Measurements from ENCODE around the gene PEX10.
"Not testable (repeated sequence)": the region's sequence is repeated elsewhere in the genome, so short reads cannot be mapped to it uniquely, and the experiment has no call there.

The PEX10 gene

DNA sequence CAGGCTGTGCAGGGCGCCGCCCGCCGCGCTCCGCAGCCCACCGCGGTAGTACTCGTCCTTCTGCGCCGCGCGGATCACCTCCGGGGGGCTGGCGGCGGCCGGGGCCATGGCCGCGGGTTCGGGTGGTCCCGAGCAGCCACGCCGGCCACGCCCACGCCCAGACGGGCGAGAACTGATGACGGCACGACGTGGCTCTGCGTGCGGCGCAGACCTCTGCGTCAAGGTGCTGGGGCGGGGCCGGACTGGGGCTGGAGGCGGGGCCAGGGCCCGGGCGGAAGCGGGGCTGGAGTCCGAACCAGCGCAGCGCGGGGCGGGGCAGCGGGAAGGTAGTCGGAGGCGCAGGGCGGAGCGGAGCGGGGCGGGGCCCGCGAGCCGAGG is at the start of gene PEX10:
Gene PEX10 (minus strand): TSS at position 170 of the 378 bp plus-strand sequence. CDS start 62 bp downstream, at position 108.
- peak; percentile 97 for DNase-seq

GRCh38 chr1:2460996-2461751 is 48.8 kb upstream of the PEX10 start:
- DNase-seq = no peak

DNA sequence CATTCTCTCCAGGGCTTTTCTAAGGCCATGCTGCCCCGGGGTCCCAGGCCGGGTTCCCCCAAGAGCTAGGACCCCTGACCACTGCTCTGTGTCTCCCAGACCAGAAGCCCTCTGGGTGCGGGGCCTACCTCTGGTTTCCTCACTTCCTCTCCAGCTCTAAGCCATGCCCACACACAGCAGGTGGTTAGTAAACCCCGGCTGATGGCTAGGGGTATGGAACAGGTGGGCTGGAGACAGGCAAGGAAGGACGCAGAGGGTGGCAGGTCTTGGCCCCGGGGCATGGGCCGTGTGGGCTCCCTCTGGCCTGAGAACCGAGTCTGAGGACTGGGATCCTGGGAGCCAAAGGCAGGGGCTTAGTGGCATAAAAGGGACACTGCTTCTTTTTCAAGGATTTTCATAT is 47.8 kb upstream of the PEX10 start:
- no peak for DNase-seq

DNA sequence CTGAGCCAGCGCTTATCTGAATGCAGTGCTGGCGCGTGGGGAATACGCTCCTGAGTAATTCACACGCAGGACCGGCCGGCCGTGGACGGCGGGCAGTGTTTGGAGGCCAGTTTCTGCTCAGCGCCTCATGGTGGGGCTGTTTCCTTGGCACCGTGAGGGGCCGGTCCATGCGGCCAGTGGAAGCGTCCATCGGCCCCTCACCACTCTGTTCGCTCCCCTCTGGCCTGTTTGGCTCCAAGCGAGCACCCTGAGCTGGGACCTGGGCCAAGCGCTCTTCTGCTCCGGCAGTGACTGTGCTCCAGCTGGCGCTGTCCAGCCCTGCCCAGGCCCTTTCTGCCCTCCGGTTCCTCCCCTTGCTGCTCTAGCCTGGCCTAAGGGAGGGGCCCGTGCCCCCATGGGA is 47.4 kb upstream of the PEX10 start:
- no peak for DNase-seq

- DNase-seq = not testable (repeated sequence)
These were observed 46.9 kb upstream of the PEX10 start for GRCh38 chr1:2459102-2459753.

DNA sequence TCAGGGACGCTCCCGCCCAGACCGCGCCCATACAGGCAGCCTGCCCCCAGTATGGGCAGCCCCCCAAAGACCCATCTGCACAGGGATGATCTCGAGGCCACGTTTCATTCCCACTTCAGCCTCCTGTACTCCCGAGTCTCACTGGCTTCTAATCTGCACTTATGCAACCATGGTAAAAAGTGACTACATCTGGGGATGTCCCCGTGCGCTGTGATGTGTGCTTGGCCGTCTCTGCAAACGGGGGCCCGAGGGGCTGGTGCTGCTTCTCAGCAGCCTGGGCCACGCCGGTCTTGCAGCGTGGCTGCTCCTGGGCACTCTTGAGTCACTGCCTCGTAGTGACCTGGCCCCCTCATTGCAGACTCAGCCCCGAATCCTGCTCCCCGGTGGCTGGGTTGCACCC is 46.3 kb upstream of the PEX10 start:
- DNase-seq = no peak

- no peak for DNase-seq
These were observed 45.1 kb upstream of the PEX10 start for GRCh38 chr1:2457444-2457843.

DNA sequence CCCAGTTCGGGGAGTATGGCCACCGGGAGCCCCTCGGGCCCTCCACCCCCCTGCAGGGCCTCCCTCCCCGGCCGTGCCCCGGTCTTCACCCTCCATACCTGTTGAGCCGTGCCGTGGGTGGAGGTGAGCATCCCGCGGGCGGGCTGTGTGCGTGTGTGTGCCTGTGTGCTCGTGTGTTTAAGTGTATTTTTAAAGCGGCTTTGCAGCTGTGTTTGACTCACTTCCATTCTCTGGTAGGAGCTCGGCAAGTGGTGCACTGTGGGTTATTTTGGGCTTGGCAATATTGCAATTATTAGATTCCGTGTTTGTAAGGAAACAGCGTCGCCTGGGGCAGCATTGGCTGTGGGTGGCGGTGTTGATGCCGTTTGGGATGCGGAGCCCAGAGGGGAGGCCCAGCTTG is 43.4 kb upstream of the PEX10 start:
- no peak for DNase-seq

GRCh38 chr1:2454227-2454626 is 41.9 kb upstream of the PEX10 start:
- DNase-seq = no peak

- DNase-seq = no peak
These were observed 40.6 kb upstream of the PEX10 start for GRCh38 chr1:2452932-2453315.

- no peak for DNase-seq
These were observed 40.0 kb upstream of the PEX10 start for GRCh38 chr1:2452201-2452931.

- peak; percentile 64 for DNase-seq
These were observed 39.4 kb upstream of the PEX10 start for GRCh38 chr1:2451741-2452140.

GRCh38 chr1:2449636-2450454 is 37.5 kb upstream of the PEX10 start:
- no peak for DNase-seq

DNA sequence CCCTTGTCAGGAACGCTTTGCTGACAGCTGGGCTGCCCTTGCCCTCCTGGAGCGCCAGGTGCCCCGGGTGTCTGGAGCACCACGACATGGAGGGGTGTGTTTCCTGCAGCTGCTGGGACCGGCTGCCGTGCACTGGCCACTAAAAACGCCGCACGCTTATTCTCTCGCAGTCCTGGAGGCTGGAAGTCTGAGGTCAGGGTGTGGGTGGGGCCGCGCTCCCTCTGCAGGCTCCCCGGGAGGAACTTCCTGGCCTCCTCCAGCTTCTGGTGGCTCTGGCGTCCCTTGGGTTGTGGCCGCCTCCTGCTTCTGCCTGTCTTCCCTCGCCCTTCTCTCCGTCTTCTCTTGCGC is 35.7 kb upstream of the PEX10 start:
- no peak for DNase-seq

- DNase-seq = no peak
These were observed 35.1 kb upstream of the PEX10 start for GRCh38 chr1:2447276-2448097.

GRCh38 chr1:2446861-2447260 is 34.5 kb upstream of the PEX10 start:
- no peak for DNase-seq

GRCh38 chr1:2446394-2446793 is 34.0 kb upstream of the PEX10 start:
- DNase-seq = no peak

DNA sequence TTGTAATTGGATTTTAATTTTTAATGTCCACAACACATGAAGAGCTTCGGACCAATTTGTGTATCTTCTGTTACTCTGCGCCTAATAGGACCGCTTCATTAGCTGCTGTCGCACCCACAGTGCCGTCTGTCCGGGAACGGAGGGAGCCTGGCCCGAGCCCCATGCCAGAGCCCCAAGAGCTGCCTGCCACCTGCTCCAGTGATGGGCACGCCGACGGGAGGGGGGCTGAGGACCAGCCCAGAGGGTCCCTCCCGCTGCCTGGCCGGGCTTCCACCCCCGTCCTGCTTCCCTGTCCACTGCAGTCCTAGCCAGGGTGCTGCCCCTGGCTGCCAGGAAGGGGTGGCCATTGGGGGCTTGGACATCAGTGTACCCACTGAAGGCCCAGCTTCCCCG is 33.5 kb upstream of the PEX10 start:
- DNase-seq = no peak

DNA sequence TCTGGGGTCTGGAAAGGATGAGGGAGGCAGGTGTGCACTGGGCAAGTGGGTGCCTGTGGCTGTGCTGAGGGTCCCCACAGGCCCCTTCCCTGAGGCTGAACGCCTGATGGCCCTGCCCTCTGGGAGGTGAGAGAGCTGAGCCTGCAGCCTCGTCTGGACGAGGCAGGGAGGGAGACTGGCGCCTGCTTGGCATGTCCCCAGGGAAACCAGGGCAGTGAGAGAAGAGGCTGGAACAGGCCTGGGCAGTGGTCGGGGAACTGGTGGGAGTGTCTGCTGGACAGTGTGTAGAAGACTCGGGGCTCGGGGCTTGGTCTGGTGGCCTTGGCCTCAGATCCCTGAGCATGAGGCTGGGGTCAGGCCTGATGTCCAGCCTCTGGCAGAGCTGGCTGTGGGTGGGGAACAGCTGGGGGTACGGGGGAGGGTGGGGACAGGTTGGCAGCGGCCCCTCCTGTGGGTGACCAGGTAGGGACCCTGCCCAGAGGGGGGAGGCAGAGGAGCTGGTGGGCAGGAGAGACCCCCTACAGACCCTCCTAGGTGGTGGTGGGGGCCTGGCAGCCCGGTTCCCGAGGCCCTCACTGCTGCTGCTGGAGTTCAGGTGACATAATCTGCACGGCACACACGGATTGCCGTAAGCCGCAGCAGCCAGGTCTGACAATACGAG is 32.9 kb upstream of the PEX10 start:
- no peak for DNase-seq

GRCh38 chr1:2444138-2444591 is 31.8 kb upstream of the PEX10 start:
- no peak for DNase-seq

- no peak for DNase-seq
These were observed 31.1 kb upstream of the PEX10 start for GRCh38 chr1:2443277-2444137.

Measured in T1000 (cell line).